ENCODE measurements around the gene ELSPBP1.
"Not testable (repeated sequence)": the region's sequence is repeated elsewhere in the genome, so short reads cannot be mapped to it uniquely, and the experiment has no call there.

The ELSPBP1 gene

DNA sequence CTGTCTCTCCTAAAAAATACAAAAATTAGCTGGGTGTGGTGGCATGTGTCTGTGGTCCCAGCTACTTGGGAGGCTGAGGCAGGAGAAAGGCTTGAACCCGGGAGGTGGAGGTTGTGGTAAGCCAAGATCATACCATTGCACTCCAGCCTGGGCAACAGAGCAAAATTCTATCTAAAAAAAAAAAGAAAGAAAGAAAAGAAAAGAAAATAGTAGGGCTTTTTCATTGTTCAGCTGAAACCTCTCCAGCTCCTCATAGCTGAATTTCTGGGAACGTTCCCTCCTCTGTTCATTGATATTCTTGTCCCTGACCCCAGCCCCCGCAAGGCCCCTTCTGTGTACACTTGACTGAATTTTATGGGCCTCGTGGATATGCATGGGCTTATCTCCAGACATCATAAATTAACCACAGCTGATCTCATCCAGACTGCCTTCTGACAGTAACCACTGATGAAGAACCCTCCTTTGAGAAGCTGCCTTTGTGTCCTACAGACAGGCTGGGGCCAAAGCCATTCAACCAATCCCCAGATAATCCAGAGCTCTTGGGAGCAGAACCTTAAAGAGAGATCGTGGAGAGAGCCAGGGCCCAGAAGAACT lies at the start of gene ELSPBP1:
Gene ELSPBP1 (plus strand): TSS at position 424 of the 594 bp plus-strand sequence. CDS start 14,036 bp downstream, outside the sequence.
- DNase-seq (ENCODE audit: low read depth in 1 of 2, low spot score in 1 of 2): no peak

DNA sequence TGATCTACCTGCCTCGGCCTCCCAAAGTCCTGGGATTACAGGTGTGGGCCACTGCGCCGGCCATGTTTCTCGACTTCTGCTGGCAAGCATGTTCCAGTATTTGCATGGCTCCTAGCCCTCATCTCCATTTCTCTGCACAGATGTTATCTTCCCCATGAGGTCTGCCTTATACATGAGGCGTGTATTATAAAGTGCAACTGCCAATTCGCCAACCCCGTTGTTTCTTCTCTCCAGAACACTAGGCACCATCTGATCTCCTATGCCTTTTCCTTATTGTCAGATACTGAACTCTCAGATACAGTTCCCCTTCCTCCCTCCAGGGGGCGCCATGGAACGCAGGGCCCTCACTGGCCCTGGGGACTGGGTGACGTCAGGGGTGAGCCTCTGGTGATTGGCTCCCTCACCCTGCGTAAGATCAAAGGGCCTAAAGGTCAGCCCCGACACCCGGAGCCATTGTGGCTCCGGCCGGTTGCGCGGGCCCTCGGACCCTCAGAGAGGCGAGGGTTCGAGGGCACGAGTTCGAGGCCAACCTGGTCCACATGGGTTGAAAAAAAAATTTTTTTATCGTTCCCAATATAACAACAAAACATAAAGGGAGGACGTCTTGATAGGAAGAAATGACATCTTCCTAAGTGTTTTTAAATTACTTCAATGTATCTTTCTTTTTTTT lies 44.4 kb upstream of the ELSPBP1 start:
- DNase-seq (ENCODE audit: low read depth in 1 of 2, low spot score in 1 of 2): not testable (repeated sequence)

DNA sequence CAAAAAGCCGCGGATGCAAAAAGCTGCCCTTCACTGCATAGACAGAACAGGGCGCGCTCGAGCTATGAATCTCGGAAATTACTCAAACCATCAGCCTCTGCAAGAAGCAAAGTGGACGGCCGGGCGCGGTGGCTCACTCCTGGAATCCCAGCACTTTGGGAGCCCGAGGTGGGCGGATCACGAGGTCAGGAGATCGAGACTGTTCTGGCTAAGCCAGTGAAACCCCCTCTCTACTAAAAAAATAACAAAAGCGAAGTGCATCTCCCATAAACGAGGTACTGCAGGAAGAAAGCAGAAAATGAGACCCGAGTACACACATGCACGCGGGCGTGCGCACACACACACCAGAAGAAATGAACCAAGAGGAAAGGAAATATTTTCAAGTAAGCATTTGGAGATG lies 42.3 kb upstream of the ELSPBP1 start:
- DNase-seq (ENCODE audit: low read depth in 1 of 2, low spot score in 1 of 2): not testable (repeated sequence)

DNA sequence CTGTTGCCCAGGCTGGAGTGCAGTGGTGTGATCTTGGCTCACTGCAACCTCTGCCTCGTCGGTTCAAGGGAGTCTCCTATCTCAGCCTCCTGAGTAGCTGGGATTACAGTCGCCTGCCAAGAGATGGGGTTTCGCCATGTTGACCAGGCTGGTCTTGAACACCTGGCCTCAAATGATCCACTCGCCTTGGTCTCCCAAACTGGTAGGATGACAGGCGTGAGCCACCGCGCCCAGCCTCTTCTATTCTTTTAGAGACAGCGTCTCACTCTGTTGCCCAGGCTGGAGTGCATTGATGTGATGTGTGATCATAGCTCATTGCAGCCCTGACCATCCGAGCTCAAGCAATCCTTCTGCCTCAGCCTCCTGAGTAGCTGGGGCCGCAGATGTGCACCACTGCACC lies 38.5 kb upstream of the ELSPBP1 start:
- not testable (repeated sequence) for DNase-seq (ENCODE audit: low read depth in 1 of 2, low spot score in 1 of 2)

DNA sequence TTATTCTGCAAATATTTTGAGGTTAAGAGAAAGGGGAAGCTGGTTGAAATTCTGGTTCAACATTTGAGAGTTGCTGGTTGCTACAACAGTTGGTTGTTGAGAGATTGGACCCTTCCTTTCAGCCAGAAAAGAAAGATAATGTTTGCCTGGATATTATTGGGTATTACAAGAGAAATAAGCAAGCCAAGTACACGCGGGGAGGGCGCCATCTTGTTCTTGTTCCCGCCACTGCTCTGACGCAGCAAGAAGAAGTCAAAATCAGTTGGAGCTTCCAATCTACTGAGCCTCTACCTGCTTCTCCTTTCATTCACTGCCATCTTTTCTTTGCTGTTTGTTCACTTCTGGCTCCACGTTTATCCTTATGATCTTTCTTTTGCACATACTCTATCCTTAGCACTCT lies 20.9 kb upstream of the ELSPBP1 start:
- DNase-seq (ENCODE audit: low read depth in 1 of 2, low spot score in 1 of 2): no peak

DNA sequence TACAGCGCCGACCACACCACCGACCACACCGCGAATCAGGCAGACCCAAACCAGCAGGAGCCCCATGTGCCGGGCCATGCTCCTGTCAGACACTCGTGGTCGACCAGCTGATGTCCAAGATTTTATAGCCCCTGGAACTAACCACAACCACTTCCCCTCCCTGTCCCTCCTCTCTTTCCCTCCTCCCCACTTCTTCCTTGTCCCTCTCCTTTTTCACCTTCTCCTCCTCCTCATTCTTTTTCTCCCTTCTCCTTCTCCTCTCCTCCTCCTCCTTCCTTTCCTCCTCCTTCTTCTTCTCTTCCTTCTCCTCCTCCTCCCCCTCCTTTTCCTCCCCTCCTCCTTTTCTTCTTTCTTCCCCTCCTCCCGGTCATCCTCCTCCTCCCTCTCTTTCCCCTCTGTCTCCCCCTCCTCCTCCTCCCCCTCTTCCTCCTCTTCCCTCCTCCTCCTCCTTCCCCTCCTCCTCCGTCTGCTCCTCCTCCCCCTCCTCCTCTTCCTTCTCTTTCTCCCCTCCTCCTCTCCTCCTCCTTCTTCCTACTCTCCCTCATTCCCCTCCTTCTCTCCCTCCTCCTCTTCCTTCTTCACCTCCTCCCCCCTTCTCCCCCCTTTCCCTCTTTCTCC lies 3.1 kb upstream of the ELSPBP1 start:
- DNase-seq (ENCODE audit: low read depth in 1 of 2, low spot score in 1 of 2): no peak

DNA sequence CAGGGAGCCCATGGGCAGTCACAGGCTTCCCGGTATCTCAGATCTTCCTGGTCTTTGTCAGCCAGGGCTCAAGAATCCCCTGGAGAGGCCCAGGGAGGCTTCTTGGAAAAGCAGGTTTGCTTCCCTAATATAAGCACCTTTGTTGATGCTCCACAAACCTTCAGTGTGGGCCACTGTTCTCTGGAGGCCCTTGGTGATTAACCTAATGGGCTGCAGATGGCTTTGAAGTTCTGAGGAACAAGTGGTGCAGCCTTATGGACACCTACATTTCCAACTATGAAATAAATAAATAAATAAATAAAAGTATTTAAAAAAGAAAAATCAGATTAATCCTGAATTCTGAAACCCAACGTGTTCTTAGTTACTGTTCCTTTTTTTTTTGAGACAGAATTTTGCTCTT lies 2.4 kb upstream of the ELSPBP1 start, which contains the start of gene BSPH1:
Gene BSPH1 (minus strand): TSS at position 101 of the 400 bp plus-strand sequence. CDS start 89 bp downstream, at position 12.
- DNase-seq (ENCODE audit: low read depth in 1 of 2, low spot score in 1 of 2): no peak

DNA sequence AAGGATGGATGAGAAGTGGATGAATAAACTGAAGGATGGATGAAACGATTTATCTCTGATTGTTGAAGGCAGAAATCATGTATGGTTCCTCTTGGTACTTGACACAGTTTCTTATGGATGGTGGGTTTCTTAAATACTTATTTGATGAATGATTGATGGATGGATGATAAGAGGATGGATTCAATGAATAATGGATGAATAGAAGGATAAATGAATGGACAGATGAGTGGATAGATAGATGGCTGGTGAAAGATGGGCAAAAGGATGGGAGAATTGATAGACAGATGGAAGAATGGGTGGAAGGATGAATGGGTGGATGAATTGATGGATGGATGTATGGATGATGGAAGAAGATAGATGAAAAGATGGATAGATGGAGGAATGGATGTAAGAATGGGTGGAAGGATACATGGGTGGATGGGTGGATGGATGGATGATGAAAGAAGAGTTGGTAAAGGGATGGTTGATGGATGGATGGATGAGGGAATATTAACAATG lies 1.8 kb downstream of the ELSPBP1 start:
- no peak for DNase-seq (ENCODE audit: low read depth in 1 of 2, low spot score in 1 of 2)

DNA sequence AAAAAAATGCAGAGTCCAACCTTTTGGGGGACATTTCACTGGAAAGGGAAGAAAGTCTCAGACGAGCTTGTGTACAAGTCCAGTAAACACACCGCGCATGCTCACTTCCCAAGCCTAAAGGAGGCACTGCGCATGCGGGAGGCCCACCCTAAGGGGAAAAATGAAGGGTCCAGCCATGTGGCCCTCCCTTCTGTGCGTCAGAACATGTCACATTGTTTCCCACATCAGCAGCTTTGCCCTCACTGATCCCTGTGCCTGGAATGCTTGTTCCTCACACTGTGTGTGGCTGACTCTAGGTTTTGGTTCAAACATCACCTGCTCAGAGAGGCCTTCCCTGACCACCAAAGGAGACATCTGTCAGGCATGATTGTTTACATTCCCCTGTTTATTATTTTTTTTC lies 4.4 kb downstream of the ELSPBP1 start:
- no peak for DNase-seq (ENCODE audit: low read depth in 1 of 2, low spot score in 1 of 2)

DNA sequence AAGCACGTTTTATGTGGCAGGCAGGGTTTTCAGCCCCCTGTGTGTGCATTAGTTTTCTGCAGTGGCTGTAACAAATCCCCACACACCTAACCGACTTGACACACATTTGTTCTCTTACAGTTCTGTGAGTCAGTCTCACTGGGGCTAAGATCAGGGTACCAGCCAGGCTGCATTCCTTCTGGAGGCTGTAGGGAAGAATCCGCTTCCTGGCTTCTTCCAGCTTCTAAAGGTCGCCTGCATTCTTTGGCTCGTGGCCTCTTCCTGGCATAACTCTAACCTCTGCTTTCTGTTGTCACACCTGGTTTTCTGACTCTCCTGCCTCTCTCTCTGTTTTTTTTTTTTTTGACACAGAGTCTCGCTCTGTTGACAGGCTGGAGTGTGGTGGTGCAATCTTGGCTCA lies 6.4 kb downstream of the ELSPBP1 start:
- no peak for DNase-seq (ENCODE audit: low read depth in 1 of 2, low spot score in 1 of 2)

DNA sequence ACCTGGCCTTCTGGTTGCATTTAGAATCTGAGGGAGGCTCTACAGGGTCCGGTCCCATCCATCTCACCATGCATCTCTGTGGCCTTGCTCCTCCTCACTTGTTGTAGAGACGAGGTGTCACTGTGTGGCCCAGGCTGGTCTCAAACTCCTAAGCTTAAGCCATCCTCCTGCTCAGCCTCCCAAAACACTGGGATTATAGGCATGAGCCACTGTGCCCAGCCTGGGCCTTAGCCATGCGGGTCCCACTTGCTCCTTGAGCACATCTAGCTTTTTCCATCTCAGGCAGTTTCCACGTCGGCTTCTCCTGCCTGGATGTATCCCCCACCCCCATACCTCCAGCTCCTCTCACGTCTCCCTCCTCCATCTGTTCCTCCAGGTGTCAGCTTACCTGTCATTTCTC lies 9.8 kb downstream of the ELSPBP1 start:
- no peak for DNase-seq (ENCODE audit: low read depth in 1 of 2, low spot score in 1 of 2)

DNA sequence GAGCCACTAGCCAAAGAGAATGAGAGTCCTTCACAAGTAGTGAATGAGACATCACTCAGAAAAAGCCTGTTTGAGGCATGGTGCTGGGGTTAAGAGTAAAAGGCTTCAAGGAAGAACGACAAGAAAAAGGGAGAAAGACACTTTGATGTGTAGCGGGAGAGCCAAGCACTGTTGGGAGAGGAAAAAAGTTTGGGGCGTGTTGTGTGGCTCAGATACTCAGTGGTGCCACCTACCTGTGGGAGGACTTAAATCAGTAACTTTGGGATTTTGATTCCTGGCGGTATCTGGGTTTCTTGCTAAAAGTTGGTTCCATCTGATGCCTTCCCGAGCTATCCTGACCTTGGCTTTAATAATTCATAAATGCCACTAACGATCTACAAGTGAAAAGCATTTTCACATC lies 12.3 kb downstream of the ELSPBP1 start:
- DNase-seq (ENCODE audit: low read depth in 1 of 2, low spot score in 1 of 2): no peak

DNA sequence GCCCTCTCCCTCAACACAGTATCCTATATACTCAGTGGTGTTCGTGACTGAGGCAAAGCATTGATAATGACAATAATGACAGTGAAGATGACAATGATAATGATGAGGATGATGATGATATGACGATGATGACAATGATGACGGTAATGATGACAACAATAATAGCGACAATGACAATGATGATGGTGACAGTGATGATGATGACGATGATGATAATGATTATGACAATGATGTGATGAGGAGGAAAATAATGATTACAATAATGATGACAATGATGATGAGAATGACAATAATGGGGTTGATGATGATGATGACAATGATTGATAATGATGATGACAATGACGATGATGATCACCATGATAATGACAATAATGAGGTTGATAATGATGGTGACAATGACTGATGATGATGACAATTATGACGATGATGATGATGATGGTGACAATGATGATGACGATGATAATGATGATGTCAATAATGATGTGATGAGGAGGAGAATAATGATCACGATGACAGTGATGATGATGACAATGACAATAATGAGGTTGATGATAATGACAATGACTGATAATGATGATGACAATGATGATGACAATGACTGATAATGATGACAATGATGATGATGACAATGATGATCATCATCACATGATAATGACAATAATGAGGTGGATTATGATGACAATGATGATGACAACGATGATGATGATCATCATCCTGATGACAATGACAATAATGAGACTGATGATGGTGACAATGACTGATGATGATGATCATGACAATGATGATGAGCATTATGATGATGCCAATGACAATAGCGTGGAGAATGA lies 16.7 kb downstream of the ELSPBP1 start:
- DNase-seq (ENCODE audit: low read depth in 1 of 2, low spot score in 1 of 2): no peak

DNA sequence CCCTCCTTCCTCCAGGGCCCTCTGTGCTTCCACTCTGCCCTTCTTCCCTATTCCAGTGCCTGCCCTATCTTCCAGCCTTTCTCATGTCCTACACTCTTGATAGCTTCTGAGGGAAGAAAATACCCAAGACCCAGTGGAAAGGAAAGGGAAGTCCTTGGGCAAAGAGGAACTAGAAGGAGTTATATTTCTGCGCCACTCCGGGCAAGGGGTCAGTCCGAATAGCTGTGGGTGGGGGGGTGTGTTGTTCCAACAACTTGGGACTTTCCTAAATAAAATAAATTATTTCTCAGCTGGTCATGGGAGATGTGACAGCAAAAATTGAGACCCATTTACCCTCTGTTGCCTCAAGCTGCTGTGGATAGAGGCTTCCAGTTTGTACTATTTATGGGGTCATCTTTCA lies 26.3 kb downstream of the ELSPBP1 start:
- DNase-seq (ENCODE audit: low read depth in 1 of 2, low spot score in 1 of 2): no peak

DNA sequence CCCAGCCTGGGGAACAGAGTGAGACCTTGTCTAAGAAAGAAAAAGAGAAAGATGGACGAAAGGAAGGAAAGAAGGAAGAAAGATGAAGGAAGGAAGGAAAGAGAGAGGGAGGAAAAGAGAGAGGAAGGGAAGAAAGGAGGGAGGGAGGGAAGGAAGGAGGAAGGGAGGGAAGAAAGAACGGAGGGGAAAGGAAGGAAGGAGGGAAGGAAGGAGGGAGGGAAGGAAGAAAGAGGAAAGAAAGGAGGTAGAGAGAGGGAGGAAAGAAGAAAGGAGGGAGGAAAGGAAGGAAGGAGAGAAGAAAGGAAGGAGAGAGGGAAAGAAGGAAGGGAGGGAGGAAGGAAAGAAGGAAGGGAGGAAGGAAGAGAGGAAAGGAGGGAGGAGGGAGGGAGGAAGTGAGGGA lies 28.6 kb downstream of the ELSPBP1 start:
- no peak for DNase-seq (ENCODE audit: low read depth in 1 of 2, low spot score in 1 of 2)

DNA sequence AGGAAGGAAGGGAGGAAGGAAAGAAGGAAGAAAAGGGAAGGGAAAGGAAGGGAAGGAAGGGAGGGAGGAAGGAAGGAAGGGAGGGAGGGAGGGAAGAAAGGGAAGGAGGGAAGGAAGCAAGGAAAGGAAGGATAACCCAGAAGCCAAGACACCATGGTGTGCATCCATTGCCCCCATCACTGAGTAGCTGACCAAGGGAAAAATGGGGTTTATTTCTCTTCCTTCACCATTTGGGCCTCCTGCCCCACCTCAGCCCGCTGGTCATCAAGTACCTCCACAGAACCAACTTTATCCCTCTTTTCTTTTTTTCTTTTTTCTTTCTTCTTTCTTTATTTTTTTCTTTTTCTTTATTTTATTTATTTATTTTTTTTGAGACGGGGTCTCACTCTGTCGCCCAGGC lies 29.1 kb downstream of the ELSPBP1 start:
- no peak for DNase-seq (ENCODE audit: low read depth in 1 of 2, low spot score in 1 of 2)

DNA sequence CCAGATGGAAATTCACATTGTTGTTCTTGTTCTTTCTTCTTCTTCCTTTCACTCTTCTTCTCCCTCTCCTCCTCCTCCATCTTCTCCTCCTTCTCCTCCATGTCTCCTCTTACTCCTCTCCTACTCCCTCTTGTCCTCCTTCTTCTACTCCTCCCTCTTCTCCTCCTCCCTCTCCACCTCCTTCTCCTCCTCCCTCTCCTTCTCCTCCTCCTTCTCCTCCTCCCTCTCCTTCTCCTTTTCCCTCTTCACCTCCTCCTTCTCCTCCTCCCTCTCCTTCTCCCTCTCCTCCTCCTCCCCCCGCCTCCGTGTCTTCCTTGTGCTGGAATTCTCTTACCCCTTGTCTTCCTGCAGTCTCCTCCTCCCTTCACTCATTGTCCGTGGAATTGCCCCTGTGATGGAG lies 31.0 kb downstream of the ELSPBP1 start:
- DNase-seq (ENCODE audit: low read depth in 1 of 2, low spot score in 1 of 2): no peak

DNA sequence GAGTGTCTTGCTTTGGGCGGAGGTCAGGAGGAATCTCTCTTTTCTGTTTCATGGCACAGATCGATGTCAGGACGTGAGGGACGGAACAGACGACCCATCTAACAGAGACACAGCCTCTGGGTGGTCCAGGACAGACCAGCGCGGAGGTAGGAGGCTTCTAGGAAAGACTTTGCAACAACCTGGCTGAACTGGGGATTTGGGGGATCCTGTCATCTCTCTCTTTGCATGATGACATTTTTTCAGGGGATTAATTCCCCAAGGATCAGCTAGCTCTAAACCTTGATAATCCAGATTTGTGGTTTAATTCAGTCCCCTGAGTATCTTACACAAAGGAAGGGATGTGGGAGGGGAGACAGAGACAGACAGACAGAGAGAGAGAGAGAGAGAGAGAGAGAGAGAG lies 35.0 kb downstream of the ELSPBP1 start:
- DNase-seq (ENCODE audit: low read depth in 1 of 2, low spot score in 1 of 2): no peak

DNA sequence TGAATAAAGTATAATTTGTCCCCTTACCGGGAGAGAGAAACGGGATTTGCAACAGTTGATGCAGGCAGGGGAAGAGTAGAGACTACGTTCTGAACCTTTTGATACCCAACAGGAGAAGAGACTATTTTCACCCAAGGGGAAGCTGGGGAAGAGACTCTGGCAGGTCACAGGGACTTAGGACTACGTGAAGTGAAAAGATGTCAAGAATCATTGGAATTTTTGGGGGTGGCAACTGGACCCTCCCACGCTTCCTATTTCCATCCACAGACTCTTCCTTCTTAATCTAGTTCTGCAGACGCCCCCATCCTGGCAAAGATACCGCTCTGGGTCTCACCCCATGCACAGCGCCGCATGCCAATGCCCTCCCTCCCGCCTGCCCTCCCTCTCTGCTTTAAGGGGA lies 35.6 kb downstream of the ELSPBP1 start:
- DNase-seq (ENCODE audit: low read depth in 1 of 2, low spot score in 1 of 2): no peak

DNA sequence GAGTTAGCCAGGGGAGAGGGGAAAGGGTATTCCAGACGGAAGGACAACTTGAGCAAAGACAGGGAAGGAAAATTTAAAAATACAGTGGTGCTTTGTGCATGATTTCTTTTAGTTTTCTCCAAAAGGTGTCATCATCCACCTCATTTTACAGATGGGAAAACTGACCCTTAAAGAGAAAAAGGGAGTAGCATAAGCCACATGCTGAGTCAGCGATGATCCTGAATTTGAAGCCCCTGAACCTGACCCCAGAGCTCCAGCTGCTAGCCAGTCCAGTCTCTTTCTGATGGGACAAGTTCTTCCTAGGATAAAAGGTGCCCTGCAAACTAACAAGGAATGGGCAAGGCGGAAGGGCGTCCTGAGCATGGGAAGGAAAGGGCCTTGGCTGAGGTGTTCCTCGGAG lies 39.2 kb downstream of the ELSPBP1 start:
- no peak for DNase-seq (ENCODE audit: low read depth in 1 of 2, low spot score in 1 of 2)

DNA sequence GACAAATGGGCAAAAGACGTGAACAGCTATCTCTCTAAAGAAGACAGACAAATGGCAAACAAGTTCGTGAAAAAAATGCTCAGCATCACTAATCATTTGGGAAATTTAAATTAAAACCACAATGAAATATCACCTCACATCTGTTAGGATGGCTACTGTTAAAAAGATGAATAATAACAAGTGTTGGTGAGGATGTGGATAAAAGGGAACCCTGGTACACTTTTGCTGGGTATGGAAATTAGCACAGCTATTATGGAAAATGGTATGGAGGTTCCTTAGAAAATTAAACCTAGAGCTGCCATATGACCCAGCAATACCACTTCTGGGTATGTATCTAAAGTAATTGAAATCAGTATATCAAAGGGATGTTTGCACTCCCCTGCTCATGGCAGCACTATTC lies 42.3 kb downstream of the ELSPBP1 start:
- DNase-seq (ENCODE audit: low read depth in 1 of 2, low spot score in 1 of 2): no peak

Measured in activated T-helper 1 cell treated with anti-CD3 and anti-CD28 coated beads, Interleukin-2, amount 50 U/mL, for 16 hours (primary cell).